MM.1S (cell line): ENCODE data around the gene SLC6A16.

Source experiments
- EZH2 ChIP-seq: fragments of 300-600 bp; sonication (generic); optimal IDR thresholded peaks from 2 replicates; pipeline ENCODE3; 2017; ENCODE audit warnings: low read depth, mild to moderate bottlenecking, antibody characterized with exemption, low read length, mixed read lengths
- TF ChIP-seq, protein P1 (sequence below): fragments of 300-600 bp; sonication (generic); IDR thresholded peaks from 2 replicates; pipeline ENCODE4 v1.5.1; 2016; ENCODE audit warnings: antibody characterized with exemption, low read length, mixed read lengths

DNA sequence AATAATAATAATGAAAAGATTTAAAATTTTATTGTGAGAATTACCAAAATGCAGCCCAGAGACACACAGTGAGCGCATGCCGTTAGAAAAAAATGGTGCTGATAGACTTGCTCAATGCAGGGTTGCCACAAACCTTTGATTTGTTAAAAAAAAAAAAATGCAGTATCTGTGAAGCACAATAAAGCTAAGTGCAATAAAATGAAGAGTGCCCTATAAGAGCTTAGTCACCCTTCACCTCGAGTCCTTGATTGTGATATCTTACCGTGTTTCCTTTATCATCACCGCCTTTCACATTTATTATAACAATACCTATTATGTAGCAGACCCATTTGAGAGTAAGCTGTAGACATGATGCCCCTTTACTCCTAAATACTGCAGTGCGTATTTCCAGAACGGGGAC, 83.2 kb downstream of the SLC6A16 start:
- TF ChIP-seq, protein P1, sequence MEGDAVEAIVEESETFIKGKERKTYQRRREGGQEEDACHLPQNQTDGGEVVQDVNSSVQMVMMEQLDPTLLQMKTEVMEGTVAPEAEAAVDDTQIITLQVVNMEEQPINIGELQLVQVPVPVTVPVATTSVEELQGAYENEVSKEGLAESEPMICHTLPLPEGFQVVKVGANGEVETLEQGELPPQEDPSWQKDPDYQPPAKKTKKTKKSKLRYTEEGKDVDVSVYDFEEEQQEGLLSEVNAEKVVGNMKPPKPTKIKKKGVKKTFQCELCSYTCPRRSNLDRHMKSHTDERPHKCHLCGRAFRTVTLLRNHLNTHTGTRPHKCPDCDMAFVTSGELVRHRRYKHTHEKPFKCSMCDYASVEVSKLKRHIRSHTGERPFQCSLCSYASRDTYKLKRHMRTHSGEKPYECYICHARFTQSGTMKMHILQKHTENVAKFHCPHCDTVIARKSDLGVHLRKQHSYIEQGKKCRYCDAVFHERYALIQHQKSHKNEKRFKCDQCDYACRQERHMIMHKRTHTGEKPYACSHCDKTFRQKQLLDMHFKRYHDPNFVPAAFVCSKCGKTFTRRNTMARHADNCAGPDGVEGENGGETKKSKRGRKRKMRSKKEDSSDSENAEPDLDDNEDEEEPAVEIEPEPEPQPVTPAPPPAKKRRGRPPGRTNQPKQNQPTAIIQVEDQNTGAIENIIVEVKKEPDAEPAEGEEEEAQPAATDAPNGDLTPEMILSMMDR, result no peak
- no peak for TF ChIP-seq EZH2
